ENCODE measurements around the gene PAPLN.

- TF ChIP-seq, protein P1, sequence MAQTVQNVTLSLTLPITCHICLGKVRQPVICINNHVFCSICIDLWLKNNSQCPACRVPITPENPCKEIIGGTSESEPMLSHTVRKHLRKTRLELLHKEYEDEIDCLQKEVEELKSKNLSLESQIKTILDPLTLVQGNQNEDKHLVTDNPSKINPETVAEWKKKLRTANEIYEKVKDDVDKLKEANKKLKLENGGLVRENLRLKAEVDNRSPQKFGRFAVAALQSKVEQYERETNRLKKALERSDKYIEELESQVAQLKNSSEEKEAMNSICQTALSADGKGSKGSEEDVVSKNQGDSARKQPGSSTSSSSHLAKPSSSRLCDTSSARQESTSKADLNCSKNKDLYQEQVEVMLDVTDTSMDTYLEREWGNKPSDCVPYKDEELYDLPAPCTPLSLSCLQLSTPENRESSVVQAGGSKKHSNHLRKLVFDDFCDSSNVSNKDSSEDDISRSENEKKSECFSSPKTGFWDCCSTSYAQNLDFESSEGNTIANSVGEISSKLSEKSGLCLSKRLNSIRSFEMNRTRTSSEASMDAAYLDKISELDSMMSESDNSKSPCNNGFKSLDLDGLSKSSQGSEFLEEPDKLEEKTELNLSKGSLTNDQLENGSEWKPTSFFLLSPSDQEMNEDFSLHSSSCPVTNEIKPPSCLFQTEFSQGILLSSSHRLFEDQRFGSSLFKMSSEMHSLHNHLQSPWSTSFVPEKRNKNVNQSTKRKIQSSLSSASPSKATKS (CRISPR knock-in tag; IDR thresholded peaks at IDR 0.05), result no peak
- TF ChIP-seq PATZ1 (CRISPR knock-in tag; IDR thresholded peaks at IDR 0.05) (no peak), ATF5 (CRISPR knock-in tag; IDR thresholded peaks at IDR 0.05; ENCODE audit: low read depth) (no peak), ZFP36 (IDR thresholded peaks at IDR 0.05; ENCODE audit: borderline replicate concordance, low read depth, low read length, partially characterized antibody) (no peak), JUNB (CRISPR knock-in tag; IDR thresholded peaks at IDR 0.05; ENCODE audit: borderline replicate concordance) (no peak), U2AF1 (optimal IDR thresholded peaks at IDR 0.05; ENCODE audit: low read depth, low read length) (no peak), EHMT2 (IDR thresholded peaks at IDR 0.05; ENCODE audit: borderline replicate concordance, low read depth, low read length) (no peak), RAD21 (CRISPR knock-in tag; IDR thresholded peaks at IDR 0.05) (no peak), JUND (CRISPR knock-in tag; IDR thresholded peaks at IDR 0.05) (no peak), UBTF (CRISPR knock-in tag; IDR thresholded peaks at IDR 0.05) (no peak), BHLHE40 (IDR thresholded peaks at IDR 0.05; ENCODE audit: low read length) (no peak), CHD2 (IDR thresholded peaks at IDR 0.05; ENCODE audit: low read depth, low read length) (no peak)
- TF ChIP-seq, protein P2, sequence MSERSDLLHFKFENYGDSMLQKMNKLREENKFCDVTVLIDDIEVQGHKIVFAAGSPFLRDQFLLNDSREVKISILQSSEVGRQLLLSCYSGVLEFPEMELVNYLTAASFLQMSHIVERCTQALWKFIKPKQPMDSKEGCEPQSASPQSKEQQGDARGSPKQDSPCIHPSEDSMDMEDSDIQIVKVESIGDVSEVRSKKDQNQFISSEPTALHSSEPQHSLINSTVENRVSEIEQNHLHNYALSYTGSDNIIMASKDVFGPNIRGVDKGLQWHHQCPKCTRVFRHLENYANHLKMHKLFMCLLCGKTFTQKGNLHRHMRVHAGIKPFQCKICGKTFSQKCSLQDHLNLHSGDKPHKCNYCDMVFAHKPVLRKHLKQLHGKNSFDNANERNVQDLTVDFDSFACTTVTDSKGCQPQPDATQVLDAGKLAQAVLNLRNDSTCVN (CRISPR knock-in tag; IDR thresholded peaks at IDR 0.05; ENCODE audit: borderline replicate concordance), result no peak
These were observed 45.9 kb upstream of the PAPLN start for GRCh38 chr14:73191441-73191840.
